HFF-Myc (cell line): ENCODE data around the gene OR13H1.
"Not testable (repeated sequence)": the region's sequence is repeated elsewhere in the genome, so short reads cannot be mapped to it uniquely, and the experiment has no call there.

Source experiments
- DNase-seq: peaks from one replicate; pipeline ENCODE4 v3.0.0-alpha.2; 2011; ENCODE audit warnings: low read depth; ENCODE audit errors: extremely low read depth
- H3K4me3 ChIP-seq: replicated peaks from 2 replicates; pipeline ENCODE4 v1.5.1; 2011; ENCODE audit warnings: low read depth, mild to moderate bottlenecking, control low read depth, low read length
- TF ChIP-seq, protein P1 (sequence below): IDR thresholded peaks from 2 replicates; pipeline ENCODE4 v1.5.1; 2012; ENCODE audit warnings: mild to moderate bottlenecking, low read depth, low read length, control low read depth; ENCODE audit errors: missing control alignments

The OR13H1 gene

GRCh38 chrX:131564553-131565229 lies 20.8 kb downstream of the OR13H1 start:
- TF ChIP-seq, protein P1, sequence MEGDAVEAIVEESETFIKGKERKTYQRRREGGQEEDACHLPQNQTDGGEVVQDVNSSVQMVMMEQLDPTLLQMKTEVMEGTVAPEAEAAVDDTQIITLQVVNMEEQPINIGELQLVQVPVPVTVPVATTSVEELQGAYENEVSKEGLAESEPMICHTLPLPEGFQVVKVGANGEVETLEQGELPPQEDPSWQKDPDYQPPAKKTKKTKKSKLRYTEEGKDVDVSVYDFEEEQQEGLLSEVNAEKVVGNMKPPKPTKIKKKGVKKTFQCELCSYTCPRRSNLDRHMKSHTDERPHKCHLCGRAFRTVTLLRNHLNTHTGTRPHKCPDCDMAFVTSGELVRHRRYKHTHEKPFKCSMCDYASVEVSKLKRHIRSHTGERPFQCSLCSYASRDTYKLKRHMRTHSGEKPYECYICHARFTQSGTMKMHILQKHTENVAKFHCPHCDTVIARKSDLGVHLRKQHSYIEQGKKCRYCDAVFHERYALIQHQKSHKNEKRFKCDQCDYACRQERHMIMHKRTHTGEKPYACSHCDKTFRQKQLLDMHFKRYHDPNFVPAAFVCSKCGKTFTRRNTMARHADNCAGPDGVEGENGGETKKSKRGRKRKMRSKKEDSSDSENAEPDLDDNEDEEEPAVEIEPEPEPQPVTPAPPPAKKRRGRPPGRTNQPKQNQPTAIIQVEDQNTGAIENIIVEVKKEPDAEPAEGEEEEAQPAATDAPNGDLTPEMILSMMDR: no peak
- no peak for DNase-seq
- no peak overlapping the region for H3K4me3 ChIP-seq

- H3K4me3 ChIP-seq: no peak overlapping the region
- TF ChIP-seq, protein P1: no peak
- no peak for DNase-seq
Observed at GRCh38 chrX:131565909-131566308, 22.0 kb downstream of the OR13H1 start.

DNA sequence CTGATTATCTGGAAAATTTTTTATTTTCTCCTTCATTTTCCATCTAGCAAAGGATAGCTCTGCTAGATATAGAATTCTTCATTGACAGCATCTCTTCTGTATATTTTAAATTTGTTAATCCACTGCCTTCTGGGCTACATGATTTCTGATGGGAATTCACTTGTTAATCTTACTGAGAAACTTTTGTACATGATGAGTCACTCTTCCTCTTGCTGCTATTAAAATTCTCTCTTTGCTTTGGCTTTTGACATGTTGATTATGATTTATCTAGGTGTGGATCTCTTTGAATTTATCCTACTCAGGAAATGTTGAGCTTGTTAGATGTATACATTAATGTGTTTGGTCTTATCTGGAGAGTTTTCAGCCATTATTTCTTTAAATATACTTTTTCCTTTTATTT lies 27.5 kb downstream of the OR13H1 start:
- TF ChIP-seq, protein P1: no peak
- H3K4me3 ChIP-seq: no peak overlapping the region
- DNase-seq: no peak

DNA sequence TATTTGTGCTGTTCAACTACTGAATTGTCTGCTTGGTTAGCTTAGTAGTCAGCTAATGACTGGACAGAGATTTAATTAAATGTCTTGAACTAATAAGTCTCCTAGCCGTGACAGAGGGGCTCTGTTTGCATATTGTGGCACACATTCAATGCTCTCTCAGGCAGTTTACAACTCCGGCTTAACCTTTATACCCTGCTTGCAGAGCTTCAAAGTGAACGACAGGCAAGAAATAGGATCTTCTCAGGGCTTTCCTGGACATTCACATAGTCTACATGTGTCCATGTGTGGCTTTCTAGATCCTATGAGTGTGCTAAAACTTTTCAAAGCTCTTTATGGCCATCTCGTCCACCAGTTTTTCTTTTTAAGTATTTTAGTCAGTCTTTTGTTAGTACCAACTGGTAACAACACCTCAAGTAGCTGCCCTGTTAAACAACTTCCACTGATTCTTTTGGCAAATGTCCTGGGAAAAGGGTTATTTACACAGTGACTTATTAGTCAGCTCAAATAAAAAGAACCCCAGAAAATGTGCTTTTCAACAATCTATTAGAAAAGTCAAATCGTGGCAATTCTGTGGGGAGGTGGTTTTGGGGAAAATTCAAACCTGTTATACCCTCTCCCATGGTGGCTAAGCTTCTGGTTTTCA lies 28.6 kb downstream of the OR13H1 start:
- no peak overlapping the region for H3K4me3 ChIP-seq
- DNase-seq: no peak
- TF ChIP-seq, protein P1: no peak

DNA sequence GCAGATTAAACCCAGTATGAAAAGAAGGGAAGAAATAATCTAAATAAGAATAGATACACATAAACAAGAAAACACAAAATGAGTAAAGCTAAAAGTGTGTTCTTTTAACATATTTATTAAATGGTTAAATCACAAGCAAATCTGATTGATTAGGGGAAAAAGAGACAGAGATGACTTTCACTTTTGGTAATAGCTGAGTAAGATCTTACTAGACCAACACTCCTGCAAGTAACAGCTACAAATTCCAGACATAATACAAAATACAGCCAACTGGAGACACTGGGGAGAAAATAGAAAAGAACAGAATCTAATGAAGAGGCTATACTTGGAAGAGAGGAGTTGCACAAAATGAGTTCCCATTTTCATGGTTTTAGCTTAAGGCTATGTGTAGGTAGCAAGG lies 33.5 kb downstream of the OR13H1 start:
- no peak for DNase-seq
- TF ChIP-seq, protein P1: no peak
- no peak overlapping the region for H3K4me3 ChIP-seq

DNA sequence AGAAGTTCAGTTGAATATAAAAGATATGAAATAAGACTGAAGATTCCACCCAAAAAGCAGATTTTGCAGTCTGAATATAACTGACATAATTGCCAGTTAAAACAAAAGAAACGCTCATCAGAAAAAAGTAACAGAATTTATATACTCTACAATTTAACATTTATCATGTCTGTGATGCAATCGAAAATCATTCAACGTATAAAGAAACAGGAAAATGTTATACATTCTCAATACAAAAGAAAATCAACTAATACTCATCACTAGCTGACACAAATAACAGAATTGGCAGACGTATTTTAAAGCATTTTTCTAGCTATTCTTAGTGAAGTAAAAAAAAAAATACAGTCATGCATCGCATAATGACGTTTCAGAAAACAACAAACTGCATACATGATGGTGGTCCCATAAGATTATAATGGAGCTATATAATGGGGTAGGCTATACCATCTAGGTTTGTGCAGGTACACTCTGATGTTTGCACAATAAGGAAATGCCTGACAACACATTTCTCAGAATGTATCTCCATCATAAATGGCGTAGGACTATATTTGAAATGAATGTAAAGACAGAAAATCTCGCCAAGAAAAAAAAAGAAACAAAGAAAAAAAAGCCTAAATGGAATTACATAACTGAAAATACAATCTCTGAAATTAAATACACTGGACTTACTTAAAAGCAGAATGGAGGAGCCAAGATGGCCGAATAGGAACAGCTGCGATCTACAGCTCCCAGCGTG lies 34.3 kb downstream of the OR13H1 start:
- TF ChIP-seq, protein P1: no peak
- no peak overlapping the region for H3K4me3 ChIP-seq
- no peak for DNase-seq

GRCh38 chrX:131578735-131579367 lies 35.0 kb downstream of the OR13H1 start:
- not testable (repeated sequence) for H3K4me3 ChIP-seq, DNase-seq
